ENCODE results near the gene LRRK1. TPM values are rescaled to one million over a fixed set of nuclear protein-coding genes. Genes with fewer than 3 reads are reported as not detected.
"Not testable (repeated sequence)": the region's sequence is repeated elsewhere in the genome, so short reads cannot be mapped to it uniquely, and the experiment has no call there.

The LRRK1 gene
- total RNA-seq, 1 experiment from 2014 or later: 1.0 TPM

DNA sequence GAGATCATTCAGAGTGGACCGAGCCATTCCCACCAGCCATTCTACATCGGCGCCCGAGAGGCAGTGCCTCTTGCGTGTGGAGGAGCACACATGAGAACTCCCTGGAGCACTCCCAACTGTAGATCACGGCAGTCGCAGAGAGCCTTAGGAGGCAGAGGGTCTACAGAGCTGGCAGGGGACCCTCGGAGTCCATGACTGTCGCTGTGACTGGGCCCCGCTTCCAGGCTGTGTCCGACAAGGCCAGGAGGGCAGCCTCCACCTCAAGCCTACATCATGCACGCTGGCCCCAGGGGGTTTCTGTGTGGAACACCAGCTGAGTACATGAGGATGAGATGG is 173.7 kb downstream of the LRRK1 start:
- in situ Hi-C loops (cut with HindIII; ENCODE audit: low pct_unique_long_range_greater_than_20kb, low sequenced_read_pairs): loop anchor here (10.0 kb wide), 1 partner anchor 112 kb away; no protein-coding TSS in a partner anchor
- DNase-seq (ENCODE audit: low read depth, low spot score): no peak

DNA sequence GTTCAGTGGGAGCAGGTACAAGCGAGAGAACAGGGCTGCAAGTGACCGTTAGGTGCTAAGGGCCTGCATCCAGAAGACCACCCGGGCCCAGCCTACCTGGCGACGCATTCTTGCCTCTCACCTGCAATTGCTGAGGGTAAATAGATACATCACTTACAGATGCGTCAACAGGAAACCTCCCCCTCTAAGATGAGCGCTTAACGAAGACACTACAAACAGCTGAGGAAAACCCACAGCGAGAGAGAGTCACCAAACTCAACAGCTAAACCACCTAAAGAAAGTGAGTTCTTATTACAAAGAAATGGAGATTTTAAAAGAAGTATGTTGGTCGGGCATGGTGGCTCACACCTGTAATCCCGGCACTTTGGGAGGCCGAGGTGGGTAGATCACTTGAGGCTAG is 174.8 kb downstream of the LRRK1 start:
- no peak for DNase-seq (ENCODE audit: low read depth, low spot score)
- in situ Hi-C loops (cut with HindIII; ENCODE audit: low pct_unique_long_range_greater_than_20kb, low sequenced_read_pairs): loop anchor here (10.0 kb wide), 1 partner anchor 111 kb away; no protein-coding TSS in a partner anchor

- in situ Hi-C loops (cut with HindIII; ENCODE audit: low pct_unique_long_range_greater_than_20kb, low sequenced_read_pairs): loop anchor here (10.0 kb wide), 1 partner anchor 109 kb away; no protein-coding TSS in a partner anchor
- DNase-seq (ENCODE audit: low read depth, low spot score): not testable (repeated sequence)
These were observed 176.7 kb downstream of the LRRK1 start for GRCh38 chr15:101095796-101096406.

GRCh38 chr15:101097111-101097510 is 178.0 kb downstream of the LRRK1 start:
- in situ Hi-C loops (cut with HindIII; ENCODE audit: low pct_unique_long_range_greater_than_20kb, low sequenced_read_pairs): loop anchor here (10.0 kb wide), 1 partner anchor 108 kb away; no protein-coding TSS in a partner anchor
- DNase-seq (ENCODE audit: low read depth, low spot score): no peak

GRCh38 chr15:101099183-101099582 is 180.0 kb downstream of the LRRK1 start:
- in situ Hi-C loops (cut with HindIII; ENCODE audit: low pct_unique_long_range_greater_than_20kb, low sequenced_read_pairs): loop anchor here (10.0 kb wide), 1 partner anchor 106 kb away; no protein-coding TSS in a partner anchor
- no peak for DNase-seq (ENCODE audit: low read depth, low spot score)

DNA sequence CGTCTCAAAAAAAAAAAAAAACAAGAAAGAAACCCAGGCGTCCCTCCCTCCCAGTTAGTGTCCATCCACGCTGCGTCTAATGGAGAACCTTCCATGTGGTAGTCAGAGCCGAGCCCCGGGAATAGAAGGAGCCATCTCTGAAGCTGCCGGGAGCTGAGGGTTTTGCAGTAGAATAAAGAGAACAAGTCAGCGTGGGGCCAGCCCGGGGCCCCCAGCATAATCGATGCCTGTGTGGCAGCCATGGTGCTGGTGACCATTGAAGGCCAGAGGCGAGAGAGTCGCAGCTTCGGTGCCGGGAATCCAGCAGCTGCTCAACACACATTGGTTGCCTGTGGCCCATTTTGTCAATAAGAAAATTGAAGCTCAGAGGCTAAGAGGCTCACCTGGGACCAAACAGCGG is 181.0 kb downstream of the LRRK1 start:
- in situ Hi-C loops (cut with HindIII; ENCODE audit: low pct_unique_long_range_greater_than_20kb, low sequenced_read_pairs): no loop called here
- no peak for DNase-seq (ENCODE audit: low read depth, low spot score)

DNA sequence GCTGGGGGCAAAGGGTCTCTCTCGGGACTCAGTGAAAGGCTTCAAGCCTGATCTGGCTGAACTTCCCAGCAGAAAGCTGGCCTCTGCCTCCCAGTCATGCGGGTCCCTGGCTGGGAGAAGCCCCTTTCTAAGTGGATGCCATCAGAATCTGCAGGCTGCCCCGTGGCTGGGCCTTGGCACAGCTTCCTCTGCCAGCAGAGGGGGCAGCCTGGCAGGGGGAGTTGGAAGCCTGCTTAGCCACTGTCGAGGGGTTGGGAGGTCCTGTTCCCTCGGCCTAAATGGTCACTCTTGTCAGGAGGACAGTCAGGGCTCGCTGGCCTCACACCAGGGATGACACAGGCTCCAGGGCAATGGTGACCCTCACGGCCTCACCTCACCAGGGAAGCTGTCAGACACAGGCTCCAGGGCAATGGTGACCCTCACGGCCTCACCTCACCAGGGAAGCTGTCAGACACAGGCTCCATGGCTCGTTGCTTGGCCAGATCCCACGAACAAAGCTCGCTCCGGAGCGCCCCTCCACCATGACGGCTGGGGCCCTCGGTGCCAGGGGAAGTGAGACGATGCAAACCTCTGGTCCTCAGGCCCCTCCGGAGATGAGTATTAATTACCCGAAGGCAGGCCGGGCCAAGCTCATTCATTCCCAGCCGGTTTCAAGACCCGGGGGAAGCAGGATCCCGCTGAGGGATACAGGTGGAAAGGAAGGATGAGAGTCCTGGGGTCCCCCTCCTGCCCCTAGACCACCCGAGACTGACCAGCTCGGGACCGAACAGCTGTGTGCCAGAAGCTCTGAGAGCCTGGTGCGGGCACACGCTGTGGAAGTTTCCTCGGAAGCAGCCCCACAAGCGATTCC is 181.7 kb downstream of the LRRK1 start:
- in situ Hi-C loops (cut with HindIII; ENCODE audit: low pct_unique_long_range_greater_than_20kb, low sequenced_read_pairs): no loop called here
- DNase-seq (ENCODE audit: low read depth, low spot score): no peak

- no peak for DNase-seq (ENCODE audit: low read depth, low spot score)
- in situ Hi-C loops (cut with HindIII; ENCODE audit: low pct_unique_long_range_greater_than_20kb, low sequenced_read_pairs): no loop called here
These were observed 182.5 kb downstream of the LRRK1 start for GRCh38 chr15:101101676-101102075.

GRCh38 chr15:101102746-101103145 is 183.6 kb downstream of the LRRK1 start:
- in situ Hi-C loops (cut with HindIII; ENCODE audit: low pct_unique_long_range_greater_than_20kb, low sequenced_read_pairs): no loop called here
- DNase-seq (ENCODE audit: low read depth, low spot score): no peak

DNA sequence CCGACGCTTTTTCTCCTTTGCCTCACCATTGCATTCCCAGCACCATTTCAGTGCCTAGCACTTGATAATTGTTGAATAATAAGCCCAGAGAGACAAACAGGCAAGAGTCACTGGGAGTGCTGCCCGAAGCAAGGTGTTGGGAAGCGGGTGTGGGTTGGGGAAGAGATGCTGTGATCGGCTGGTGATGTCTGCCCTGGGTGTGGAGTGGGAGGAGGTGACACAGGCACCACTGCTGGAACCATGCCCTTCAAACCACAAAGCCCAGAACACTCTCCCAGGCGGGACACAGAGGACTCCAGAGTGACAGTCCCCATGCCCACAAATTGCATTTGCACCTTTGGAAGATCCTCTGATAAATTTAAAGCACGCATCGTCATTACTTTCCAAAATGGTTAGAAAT is 184.4 kb downstream of the LRRK1 start:
- in situ Hi-C loops (cut with HindIII; ENCODE audit: low pct_unique_long_range_greater_than_20kb, low sequenced_read_pairs): no loop called here
- DNase-seq (ENCODE audit: low read depth, low spot score): no peak

DNA sequence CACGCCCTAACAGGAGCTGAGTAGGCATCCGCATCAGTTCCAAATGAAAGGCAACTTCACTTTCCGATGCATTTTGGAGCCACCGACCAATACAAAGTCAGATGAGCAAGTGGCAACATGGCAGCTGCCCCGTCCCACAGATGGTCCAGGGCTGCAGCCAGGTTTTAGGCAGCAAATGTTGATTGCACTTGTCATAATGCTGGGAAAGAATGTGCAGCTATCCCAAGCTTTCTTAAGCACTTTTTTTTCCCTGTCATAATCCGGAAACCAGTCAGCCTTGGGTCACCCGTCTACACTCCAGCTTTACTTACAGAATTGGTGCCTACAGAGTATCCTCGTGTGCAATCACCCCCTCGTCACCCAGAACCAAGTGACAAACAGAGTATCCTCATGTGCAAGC is 185.0 kb downstream of the LRRK1 start:
- in situ Hi-C loops (cut with HindIII; ENCODE audit: low pct_unique_long_range_greater_than_20kb, low sequenced_read_pairs): no loop called here

DNA sequence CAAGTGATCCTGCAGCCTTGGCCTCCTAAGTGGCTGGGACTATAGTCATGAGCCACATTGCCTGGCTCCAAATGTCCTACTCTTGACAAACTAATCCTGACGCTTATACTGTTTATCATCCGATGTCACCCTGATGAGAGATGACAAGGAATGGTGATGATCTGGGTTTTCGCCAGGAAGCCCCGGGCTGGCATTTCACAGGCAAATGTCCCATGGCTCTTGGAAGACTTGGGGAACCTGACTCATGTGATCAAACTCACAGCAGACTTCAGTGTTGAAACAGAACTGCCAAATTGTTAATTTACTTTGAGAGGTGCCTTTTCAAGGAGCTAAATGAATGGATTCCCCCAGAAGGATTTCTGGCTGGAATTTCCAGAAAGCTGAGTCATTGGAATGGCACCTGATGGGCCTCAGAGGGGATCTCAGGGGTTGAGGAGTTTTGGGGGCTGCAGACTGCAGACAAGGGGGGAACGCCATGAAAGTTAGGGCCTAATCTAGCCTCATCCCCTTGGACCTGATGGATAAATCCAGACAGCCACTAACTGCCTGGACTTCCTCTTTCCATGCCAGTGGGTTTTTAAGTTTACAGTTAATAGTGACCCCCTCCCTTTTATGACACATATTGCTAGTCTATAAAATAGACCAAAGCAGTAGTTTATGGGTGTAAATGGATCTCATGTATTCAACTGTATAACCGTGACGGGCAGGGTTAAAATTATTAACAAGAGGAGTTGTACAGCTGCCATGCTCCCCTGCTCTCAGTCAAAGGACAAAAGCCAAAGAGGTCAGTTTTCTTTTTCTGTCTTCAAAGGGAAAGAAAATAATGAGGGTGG is 186.1 kb downstream of the LRRK1 start:
- no peak for DNase-seq (ENCODE audit: low read depth, low spot score)

More for the DNA sequence above, 185.0 kb downstream of the LRRK1 start:
- DNase-seq (ENCODE audit: low read depth, low spot score): no peak

DNA sequence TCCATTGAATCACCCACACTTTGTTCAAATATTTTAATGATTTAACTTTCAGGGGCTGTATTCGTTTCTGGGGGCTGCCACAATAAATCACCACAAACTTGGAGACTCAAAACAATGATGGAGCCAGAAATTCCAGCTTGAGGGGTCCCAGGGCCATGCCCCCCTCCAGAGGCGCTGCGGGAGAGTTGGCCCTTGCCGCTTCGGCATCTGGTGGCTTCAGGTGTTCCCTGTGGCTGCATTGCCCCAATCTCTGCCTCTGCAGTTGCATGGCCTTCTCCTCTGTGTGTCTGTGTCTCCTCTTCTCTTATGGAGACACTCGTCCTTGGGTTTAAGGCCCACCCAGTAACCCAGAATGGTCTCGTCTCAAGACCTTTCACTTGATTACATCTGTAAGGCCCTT is 187.9 kb downstream of the LRRK1 start:
- DNase-seq (ENCODE audit: low read depth, low spot score): no peak
- in situ Hi-C loops (cut with HindIII; ENCODE audit: low pct_unique_long_range_greater_than_20kb, low sequenced_read_pairs): no loop called here

More for the DNA sequence above, 186.1 kb downstream of the LRRK1 start:
- in situ Hi-C loops (cut with HindIII; ENCODE audit: low pct_unique_long_range_greater_than_20kb, low sequenced_read_pairs): no loop called here

DNA sequence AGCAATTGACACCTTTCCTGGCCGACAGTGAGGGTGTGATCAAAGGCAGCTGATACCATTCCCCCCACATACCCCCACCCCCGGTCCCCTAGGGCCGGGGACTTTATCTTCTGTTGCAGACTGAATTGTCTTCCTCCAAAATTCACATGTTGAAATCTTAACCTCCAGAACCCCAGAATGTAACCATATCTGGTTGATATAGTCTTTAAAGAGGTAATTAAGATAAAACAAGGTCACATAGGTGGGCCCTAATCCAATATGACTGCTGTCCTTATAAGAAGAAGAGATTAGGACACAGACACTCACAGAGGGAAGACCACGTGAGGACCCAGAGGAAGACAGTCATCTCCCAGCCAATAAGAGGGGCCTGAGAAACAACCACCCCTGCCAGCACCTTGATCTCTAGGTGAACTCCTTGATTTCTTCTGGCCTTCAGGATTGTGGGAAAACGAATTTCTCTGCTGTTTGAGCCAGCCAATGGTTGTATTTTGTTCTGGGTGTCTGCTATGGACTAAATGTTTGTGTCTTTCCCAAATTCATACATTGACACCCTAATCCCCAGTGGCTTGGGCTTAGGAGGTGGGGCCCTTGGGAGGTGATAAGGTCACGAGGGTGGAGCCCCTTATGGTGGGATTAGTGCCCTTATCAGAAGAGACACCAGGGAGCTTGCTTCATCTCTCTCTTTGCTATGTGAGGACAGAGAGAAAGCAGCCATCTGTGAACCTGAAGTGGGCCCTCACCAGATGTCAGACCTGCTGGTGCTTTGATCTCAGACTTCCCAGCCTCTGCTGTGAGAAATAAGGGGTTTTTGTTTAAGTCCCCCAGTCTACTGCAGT is 188.7 kb downstream of the LRRK1 start:
- no peak for DNase-seq (ENCODE audit: low read depth, low spot score)

GRCh38 chr15:101108461-101108775 is 189.3 kb downstream of the LRRK1 start:
- in situ Hi-C loops (cut with HindIII; ENCODE audit: low pct_unique_long_range_greater_than_20kb, low sequenced_read_pairs): no loop called here
- no peak for DNase-seq (ENCODE audit: low read depth, low spot score)

More for the DNA sequence above, 188.7 kb downstream of the LRRK1 start:
- in situ Hi-C loops (cut with HindIII; ENCODE audit: low pct_unique_long_range_greater_than_20kb, low sequenced_read_pairs): no loop called here

DNA sequence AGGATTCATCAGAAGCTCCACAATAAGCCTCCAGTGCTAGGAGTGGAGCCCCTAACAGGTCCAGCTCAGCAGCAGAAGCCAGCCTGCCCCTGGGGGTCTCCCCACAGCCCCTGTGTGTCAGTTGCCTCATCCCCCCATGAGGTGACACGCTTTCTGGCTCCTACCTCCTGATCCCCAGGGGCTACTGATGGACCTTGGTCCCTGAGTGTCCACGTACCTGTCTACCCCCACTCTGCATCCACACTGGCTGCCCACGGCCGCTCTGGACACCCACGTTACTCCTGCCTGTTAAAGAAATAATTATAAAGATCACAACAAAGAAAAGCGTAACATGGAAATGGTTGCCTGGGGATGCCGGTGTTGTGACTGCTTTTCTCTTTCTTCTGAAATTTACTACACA is 189.6 kb downstream of the LRRK1 start:
- in situ Hi-C loops (cut with HindIII; ENCODE audit: low pct_unique_long_range_greater_than_20kb, low sequenced_read_pairs): no loop called here

More for the DNA sequence above, 189.6 kb downstream of the LRRK1 start:
- no peak for DNase-seq (ENCODE audit: low read depth, low spot score)
